A204.1 (cell line): ENCODE measurements around the gene ACLY.
A peak's percentile ranks its signal among the peaks of the same experiment; 100 is the strongest.

Experiments
- FAIRE-seq: peaks from 2 replicates; lab custom pipeline; 2012; peaks lifted over from hg19 to GRCh38; lab: Jason Lieb, UNC

Gene ACLY

GRCh38 chr17:41918314-41919164, at the start of gene ACLY:
TSS of gene ACLY (minus strand) at chr17:41918951. CDS start at chr17:41913873, 5,078 bp downstream.
- peak; percentile 74 for FAIRE-seq

- FAIRE-seq, result no peak
Measured at GRCh38 chr17:41967921-41968578, 49.3 kb upstream of the ACLY start.

GRCh38 chr17:41967141-41967920, 48.6 kb upstream of the ACLY start:
- FAIRE-seq, result no peak

GRCh38 chr17:41966463-41967140, 47.9 kb upstream of the ACLY start, which contains the start of gene CNP:
TSS of gene CNP (plus strand) at chr17:41966795. CDS start at chr17:41966885, 90 bp downstream.
- FAIRE-seq, result no peak

GRCh38 chr17:41965694-41966462, 47.1 kb upstream of the ACLY start:
- FAIRE-seq, result no peak

GRCh38 chr17:41962768-41963434, 44.1 kb upstream of the ACLY start:
- no peak for FAIRE-seq

- no peak for FAIRE-seq
Measured at GRCh38 chr17:41962111-41962510, 43.4 kb upstream of the ACLY start.

GRCh38 chr17:41959336-41960095, 40.8 kb upstream of the ACLY start:
- FAIRE-seq, result peak; percentile 14

GRCh38 chr17:41959030-41959335, 40.2 kb upstream of the ACLY start:
- no peak for FAIRE-seq

GRCh38 chr17:41957869-41958439, 39.2 kb upstream of the ACLY start:
- no peak for FAIRE-seq

GRCh38 chr17:41957031-41957868, 38.5 kb upstream of the ACLY start:
- FAIRE-seq, result no peak

- FAIRE-seq, result no peak
Measured at GRCh38 chr17:41956522-41956921, 37.8 kb upstream of the ACLY start.

GRCh38 chr17:41948762-41949460, 30.2 kb upstream of the ACLY start:
- FAIRE-seq, result no peak

GRCh38 chr17:41944943-41945342, 26.2 kb upstream of the ACLY start:
- no peak for FAIRE-seq

GRCh38 chr17:41943492-41943891, 24.7 kb upstream of the ACLY start:
- FAIRE-seq, result no peak

GRCh38 chr17:41942626-41943373, 24.0 kb upstream of the ACLY start:
- FAIRE-seq, result no peak

- no peak for FAIRE-seq
Measured at GRCh38 chr17:41941168-41941567, 22.4 kb upstream of the ACLY start.

GRCh38 chr17:41939693-41940090, 20.9 kb upstream of the ACLY start:
- FAIRE-seq, result no peak
